GM12872 (cell line): Measurements from ENCODE around the gene CEACAM20.

Experiments
- TF ChIP-seq, protein P1 (sequence below): IDR thresholded peaks from 3 replicates; pipeline ENCODE4 v1.5.1; 2011; ENCODE audit warnings: low read depth, mild to moderate bottlenecking, low read length, moderate library complexity; ENCODE audit not compliant: insufficient read depth

Gene CEACAM20

DNA sequence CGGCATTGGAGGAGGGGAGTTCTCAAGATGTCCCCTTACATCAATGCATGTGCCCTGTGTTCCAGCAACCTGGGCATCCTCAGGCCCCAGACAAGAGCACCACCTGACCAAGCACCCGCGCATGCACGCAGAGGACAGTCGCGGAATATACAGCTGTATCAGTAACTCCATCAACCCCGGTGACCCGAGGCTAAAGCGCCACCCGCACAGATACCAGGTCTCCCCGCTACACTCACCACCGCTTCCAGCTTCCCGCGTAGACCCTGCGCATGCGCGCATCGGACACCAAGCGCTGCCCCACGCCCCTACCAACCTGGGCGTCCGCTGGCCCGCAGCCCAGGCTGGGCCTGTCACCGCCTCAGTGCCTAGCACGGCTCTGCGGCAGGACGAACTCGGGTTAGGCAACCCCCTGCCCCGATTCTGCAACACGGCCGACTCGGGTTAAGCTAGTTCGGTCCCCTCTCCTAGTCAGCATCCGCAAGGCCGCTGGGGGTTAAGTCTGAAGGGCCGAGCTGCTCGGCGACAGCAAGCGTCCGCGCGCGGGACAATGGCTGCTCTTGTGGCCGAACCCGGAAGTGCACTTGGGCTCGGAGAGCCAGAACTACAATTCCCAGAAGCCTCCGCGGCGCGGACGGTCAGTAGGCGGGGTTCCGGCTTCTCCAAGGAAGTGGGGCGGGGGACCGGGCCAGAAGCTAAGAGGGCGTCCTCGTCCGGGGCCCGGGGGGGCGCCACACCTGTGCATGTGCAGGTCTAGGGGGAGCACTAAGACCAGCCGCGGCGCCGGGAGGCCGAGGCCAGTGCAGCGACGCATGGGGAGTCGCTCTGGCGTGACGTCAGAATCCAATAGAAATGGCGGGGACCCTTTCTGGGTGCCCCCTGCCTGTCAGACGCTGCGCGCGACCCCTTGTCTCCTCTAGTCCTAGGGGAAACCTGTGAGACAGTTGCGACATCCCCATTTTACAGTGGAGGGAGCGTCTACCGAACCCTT lies 29.2 kb downstream of the CEACAM20 start, which contains the start of gene ZNF180:
ZNF180 (minus strand) TSS at position 561 of the 988 bp plus-strand sequence. CDS start 3,188 bp downstream, outside the sequence.
- TF ChIP-seq, protein P1, sequence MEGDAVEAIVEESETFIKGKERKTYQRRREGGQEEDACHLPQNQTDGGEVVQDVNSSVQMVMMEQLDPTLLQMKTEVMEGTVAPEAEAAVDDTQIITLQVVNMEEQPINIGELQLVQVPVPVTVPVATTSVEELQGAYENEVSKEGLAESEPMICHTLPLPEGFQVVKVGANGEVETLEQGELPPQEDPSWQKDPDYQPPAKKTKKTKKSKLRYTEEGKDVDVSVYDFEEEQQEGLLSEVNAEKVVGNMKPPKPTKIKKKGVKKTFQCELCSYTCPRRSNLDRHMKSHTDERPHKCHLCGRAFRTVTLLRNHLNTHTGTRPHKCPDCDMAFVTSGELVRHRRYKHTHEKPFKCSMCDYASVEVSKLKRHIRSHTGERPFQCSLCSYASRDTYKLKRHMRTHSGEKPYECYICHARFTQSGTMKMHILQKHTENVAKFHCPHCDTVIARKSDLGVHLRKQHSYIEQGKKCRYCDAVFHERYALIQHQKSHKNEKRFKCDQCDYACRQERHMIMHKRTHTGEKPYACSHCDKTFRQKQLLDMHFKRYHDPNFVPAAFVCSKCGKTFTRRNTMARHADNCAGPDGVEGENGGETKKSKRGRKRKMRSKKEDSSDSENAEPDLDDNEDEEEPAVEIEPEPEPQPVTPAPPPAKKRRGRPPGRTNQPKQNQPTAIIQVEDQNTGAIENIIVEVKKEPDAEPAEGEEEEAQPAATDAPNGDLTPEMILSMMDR, result peak; percentile 20; the same call in 1 of the 3 replicates

DNA sequence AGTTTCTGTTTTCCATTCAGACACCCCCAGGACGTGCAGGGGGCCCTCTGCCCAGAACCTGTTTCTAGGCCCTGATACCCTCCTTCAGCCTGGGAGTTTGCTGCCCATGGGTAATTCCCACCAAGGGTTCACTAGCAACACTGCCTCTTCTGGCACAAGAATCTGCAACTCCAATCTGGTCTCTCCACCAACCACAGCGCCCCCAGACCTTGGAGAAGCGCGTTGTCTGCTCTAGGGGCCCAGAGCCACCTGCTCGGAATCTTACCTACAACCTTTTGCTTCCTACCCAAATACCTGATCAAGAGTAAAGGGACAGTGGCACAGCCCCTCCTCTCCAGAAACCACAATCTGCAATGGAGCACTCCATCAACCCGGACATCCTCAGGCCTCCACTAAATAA lies 29.9 kb downstream of the CEACAM20 start:
- TF ChIP-seq, protein P1, result no peak

DNA sequence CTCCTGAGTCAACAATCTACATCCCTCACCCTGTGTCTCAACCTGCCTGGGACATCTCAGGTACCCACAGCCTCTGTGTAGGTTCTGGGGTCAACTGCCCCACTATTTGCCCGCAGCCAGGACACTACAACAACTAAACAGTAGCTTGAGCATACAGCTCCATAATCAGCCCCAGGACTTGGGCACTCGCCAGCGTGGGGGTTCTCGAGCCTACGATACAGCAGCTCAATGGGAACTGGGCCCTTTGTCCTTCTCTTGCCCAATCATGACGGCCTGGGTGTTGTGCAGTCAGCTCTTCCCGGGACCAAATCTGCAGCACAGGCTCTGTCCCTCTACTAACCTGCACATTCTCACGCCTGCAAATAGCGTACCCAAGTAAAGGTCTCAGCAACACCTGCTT lies 30.5 kb downstream of the CEACAM20 start:
- TF ChIP-seq, protein P1, result no peak

DNA sequence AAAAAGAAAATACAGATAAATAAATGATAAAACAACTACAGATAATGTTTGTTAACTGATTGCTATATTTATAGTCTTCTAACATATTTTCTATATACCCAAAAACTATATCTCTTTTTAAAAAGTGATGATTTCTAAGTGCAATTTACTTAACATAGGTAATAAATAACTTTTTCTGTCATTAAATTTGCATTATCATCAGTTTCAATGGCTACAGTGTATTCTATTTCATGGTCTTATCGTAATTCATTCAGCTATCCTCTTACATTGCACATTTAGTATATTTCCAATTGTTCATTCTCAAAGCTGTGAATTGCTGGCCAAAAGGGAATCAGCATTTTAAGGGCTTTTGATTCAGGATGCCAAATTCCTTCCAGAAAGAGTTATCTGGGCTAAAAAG lies 32.8 kb downstream of the CEACAM20 start:
- TF ChIP-seq, protein P1, result no peak

DNA sequence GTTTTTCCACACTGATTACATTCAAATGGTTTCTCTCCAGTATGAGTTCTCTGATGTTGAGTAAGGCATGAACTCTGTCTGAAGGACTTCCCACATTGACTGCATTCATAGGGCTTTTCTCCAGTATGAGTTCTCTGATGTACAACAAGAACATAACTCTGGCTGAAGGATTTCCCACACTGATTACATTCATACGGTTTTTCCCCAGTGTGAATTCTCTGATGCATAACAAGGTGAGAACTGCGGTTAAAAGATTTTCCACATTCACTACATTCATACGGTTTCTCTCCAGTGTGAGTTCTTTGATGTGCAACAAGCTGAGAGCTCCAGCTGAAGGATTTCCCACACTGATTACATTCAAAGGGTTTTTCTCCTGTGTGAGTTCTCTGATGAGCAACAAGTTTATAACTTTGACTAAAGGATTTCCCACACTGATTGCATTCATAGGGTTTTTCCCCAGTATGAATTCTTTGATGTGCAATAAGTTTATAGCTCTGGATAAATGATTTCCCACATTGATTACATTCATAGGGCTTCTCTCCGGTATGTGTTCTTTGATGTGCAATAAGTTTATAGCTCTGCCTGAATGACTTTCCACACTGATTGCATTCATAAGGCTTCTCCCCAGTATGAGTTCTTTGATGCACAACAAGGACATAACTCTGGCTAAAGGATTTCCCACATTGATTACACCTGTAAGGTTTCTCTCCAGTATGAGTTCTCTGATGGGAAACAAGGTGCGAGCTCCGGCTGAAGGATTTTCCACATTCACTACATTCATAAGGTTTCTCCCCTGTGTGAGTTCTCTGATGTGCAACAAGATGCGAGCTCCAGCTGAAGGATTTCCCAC lies 52.7 kb downstream of the CEACAM20 start:
- TF ChIP-seq, protein P1, result no peak
